Loucy (cell line): ENCODE measurements around the gene DBF4B.

Experiments used
- CTCF ChIP-seq: fragments of 200-600 bp; sonication (generic); conservative IDR thresholded peaks from 2 replicates; pipeline ENCODE4 v1.5.1; 2014; ENCODE audit warnings: mild to moderate bottlenecking, antibody characterized with exemption, low read length
- EZH2phosphoT487 ChIP-seq: fragments of 200-600 bp; IDR thresholded peaks from 2 replicates; pipeline ENCODE4 v1.6.1; 2018; ENCODE audit warnings: antibody characterized with exemption, mild to moderate bottlenecking, moderate library complexity, borderline replicate concordance

- TF ChIP-seq CTCF: no peak
- no peak for TF ChIP-seq EZH2phosphoT487
Measured at GRCh38 chr17:44775838-44776621, 67.6 kb downstream of the DBF4B start.
